SK-N-SH (cell line): ENCODE results near the gene LGR5.

Experiments used
- EP300 ChIP-seq, 2 experiments: IDR thresholded peaks; 2 replicates each; pipeline versions ENCODE4 v1.4.0 to v1.6.1; 2012; ENCODE audit warnings: borderline replicate concordance in 1 of 2, low read depth in 1 of 2, low read length in 1 of 2
- JUND ChIP-seq: IDR thresholded peaks from 2 replicates; pipeline ENCODE4 v1.4.0; 2012
- PBX3 ChIP-seq: IDR thresholded peaks from 2 replicates; pipeline ENCODE4; 2012
- POLR2AphosphoS5 ChIP-seq: IDR thresholded peaks from 2 replicates; pipeline ENCODE4 v1.6.1; 2012; ENCODE audit warnings: low read depth, low read length
- RFX5 ChIP-seq: IDR thresholded peaks from 2 replicates; pipeline ENCODE4 v1.6.1; 2012; ENCODE audit warnings: mild to moderate bottlenecking, improper control_type of control experiment, low read length
- SIN3A ChIP-seq: IDR thresholded peaks from 2 replicates; pipeline ENCODE4 v1.6.1; 2012; ENCODE audit warnings: low read depth, mild to moderate bottlenecking, low read length, moderate library complexity, borderline replicate concordance
- TAF1 ChIP-seq: IDR thresholded peaks from 2 replicates; pipeline ENCODE4 v1.6.1; 2012; ENCODE audit warnings: low read depth, mild to moderate bottlenecking, low read length, moderate library complexity, borderline replicate concordance
- YY1 ChIP-seq: IDR thresholded peaks from 2 replicates; pipeline ENCODE4 v1.4.0; 2012; ENCODE audit warnings: low read depth, mild to moderate bottlenecking
- ZBTB33 ChIP-seq: IDR thresholded peaks from 2 replicates; pipeline ENCODE4 v1.4.0; 2012; ENCODE audit warnings: low read depth, borderline replicate concordance
- TF ChIP-seq, protein P1 (sequence below): fragments of 200-600 bp; sonication (generic); IDR thresholded peaks from 2 replicates; pipeline ENCODE4 v1.6.1; 2017; ENCODE audit warnings: antibody characterized with exemption, mild to moderate bottlenecking, moderate library complexity
- TF ChIP-seq, protein P2 (sequence below): IDR thresholded peaks from 2 replicates; pipeline ENCODE4 v1.4.0; 2012; ENCODE audit warnings: low read depth

DNA sequence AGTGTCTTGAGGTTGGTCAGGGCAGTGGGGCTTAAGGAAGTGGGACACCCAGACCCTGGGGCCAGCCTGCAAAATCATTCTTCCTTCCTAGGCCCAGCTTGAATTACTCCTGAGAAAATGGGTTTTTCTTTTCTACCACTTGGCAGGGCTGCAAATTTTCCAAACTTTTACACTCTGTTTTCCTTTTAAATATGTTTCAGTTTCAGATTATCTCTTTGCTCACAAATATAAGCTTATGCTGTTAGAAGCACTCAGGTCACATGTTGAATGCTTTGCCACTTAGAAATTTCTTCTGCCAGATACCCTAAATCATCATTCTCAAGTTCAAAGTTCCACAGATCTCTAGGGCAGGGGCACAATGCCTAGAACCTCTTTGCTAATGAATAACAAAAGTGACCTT lies 2.9 kb upstream of the LGR5 start:
- TF ChIP-seq TAF1 (no peak), JUND (no peak), POLR2AphosphoS5 (no peak), RFX5 (no peak), PBX3 (no peak), SIN3A (no peak), EP300 (IDR thresholded peaks at IDR 0.05; ENCODE audit: borderline replicate concordance in 1 of 2, low read depth in 1 of 2, low read length in 1 of 2) (no peak), YY1 (no peak), ZBTB33 (no peak)
- TF ChIP-seq, protein P1, sequence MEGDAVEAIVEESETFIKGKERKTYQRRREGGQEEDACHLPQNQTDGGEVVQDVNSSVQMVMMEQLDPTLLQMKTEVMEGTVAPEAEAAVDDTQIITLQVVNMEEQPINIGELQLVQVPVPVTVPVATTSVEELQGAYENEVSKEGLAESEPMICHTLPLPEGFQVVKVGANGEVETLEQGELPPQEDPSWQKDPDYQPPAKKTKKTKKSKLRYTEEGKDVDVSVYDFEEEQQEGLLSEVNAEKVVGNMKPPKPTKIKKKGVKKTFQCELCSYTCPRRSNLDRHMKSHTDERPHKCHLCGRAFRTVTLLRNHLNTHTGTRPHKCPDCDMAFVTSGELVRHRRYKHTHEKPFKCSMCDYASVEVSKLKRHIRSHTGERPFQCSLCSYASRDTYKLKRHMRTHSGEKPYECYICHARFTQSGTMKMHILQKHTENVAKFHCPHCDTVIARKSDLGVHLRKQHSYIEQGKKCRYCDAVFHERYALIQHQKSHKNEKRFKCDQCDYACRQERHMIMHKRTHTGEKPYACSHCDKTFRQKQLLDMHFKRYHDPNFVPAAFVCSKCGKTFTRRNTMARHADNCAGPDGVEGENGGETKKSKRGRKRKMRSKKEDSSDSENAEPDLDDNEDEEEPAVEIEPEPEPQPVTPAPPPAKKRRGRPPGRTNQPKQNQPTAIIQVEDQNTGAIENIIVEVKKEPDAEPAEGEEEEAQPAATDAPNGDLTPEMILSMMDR, result no peak
- TF ChIP-seq, protein P2, sequence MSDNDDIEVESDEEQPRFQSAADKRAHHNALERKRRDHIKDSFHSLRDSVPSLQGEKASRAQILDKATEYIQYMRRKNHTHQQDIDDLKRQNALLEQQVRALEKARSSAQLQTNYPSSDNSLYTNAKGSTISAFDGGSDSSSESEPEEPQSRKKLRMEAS, result no peak
